ENCODE results near the gene GGT5.
"Not testable (repeated sequence)": the region's sequence is repeated elsewhere in the genome, so short reads cannot be mapped to it uniquely, and the experiment has no call there.

GGT5 gene

DNA sequence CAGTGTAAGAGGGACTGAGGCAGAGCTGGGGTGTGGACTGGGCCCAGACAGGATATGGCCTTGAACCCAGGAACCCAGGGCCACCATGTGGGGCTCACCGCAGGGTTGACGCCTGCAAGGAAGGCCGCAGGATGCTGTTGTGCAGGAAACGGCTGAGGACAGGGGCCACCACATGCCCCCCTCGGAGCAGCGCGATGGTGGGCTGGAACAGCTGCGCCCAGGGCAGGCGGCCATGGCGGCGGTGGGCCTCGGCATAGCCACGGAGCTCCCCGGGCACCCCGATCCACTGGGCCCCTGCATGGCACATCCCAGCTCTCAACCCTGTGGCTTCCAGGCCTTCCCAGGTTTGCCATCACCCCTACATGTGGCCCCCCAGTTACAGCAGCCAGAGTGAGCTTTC lies 12.2 kb downstream of the GGT5 start:
- no peak for DNase-seq (ENCODE audit: low spot score)

DNA sequence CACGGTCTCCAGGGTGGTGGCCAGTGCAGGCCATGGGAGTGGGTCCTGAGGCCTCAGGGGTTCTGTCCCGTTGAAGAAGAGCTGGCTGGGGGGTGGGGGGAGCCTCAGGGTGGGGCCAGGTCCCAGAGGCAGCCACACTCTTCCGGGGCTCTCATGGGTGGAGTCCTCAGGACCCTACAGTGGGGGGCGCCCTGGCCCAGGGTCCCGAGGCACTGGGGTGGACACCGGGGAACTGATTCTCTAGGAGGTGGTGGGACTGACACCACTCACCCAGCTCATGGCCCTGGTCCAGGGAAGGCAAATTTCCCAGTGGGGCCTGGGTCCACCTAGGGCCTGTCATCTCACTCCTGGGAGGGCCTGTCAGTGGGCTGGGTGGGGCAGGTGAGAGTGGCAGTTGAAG lies 12.8 kb downstream of the GGT5 start:
- no peak for DNase-seq (ENCODE audit: low spot score)

GRCh38 chr22:24231706-24232105 lies 13.2 kb downstream of the GGT5 start:
- DNase-seq (ENCODE audit: low spot score), result no peak

DNA sequence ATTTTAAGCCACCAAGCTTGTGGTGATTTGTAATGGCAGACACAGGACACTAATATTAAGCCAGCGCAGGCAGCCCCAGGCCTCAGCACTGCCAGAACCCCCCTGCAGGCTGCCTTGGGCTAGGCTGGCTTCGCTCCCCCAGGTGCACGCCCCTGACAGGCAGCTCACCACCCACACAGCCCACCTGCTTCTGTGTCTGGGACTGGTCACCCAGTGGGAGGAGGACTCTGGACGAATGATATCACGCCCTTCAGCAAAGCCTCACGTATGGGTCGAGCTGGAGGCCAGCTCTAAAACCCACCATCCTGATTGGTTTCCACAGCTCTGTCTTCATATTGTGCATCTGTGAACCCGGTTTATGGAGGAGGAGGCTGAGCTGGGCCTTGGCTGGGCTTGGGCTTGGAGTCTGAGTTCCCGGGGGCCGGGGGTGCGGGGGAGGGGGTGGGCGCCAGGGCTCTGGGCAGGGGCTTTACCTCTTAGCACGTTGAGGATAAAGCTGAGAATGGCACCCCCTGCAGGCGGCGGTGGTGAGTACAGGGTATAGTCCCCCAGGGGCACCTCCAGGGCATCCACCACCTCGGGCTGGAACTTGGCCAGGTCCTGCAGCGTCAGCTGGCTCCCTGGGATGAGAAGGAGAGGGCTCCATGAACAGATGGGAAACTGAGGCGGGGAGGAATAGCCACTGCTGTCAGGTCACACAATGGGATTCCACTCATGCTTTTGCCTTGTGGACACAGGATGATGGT lies 13.8 kb downstream of the GGT5 start:
- DNase-seq (ENCODE audit: low spot score), result peak; percentile 60

DNA sequence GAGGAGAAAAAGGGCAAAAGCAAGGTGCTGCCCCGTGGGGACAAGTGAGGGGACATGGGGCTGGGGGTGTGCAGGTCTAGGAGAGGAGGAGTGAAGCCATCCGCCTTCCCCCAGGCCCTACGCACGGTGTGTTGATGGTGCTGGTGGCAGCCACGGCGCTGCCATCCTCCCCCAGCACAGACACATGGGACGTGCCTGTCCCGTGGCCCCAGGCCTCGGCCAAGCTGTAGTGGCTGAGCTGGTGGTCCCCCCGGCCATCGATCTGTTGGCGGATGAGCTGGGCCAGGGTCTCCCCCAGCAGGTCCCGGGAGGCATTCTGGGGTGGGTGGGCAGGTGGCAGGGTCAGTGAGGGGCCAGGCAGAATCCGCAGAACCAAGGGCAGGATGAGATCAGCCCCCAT lies 18.9 kb downstream of the GGT5 start:
- DNase-seq (ENCODE audit: low spot score), result no peak

GRCh38 chr22:24225044-24225601 lies 19.8 kb downstream of the GGT5 start:
- no peak for DNase-seq (ENCODE audit: low spot score)

DNA sequence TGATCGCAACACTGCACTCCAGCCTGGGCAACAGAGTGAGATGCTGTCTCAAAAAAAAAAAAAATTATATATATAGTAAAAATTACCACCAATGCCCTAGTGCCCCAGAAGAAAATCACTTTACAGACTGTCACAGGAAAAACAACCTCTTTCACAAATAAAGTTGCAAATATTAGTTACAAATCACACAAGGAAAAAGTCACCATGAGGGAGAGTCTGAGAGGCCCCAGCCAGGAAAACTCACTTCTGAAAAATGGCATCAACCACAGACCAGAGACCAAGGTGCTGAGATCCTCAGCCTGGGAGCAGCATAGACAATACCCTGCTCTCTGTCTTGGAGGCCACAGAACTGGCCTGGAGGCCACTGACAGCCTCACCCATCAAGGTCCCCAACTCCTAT lies 20.4 kb downstream of the GGT5 start:
- no peak for DNase-seq (ENCODE audit: low spot score)

GRCh38 chr22:24219750-24220149 lies 25.1 kb downstream of the GGT5 start:
- DNase-seq (ENCODE audit: low spot score), result no peak

- DNase-seq (ENCODE audit: low spot score), result no peak
These were observed 27.5 kb downstream of the GGT5 start for GRCh38 chr22:24217384-24217783.

- no peak for DNase-seq (ENCODE audit: low spot score)
These were observed 28.2 kb downstream of the GGT5 start for GRCh38 chr22:24216541-24217209.

DNA sequence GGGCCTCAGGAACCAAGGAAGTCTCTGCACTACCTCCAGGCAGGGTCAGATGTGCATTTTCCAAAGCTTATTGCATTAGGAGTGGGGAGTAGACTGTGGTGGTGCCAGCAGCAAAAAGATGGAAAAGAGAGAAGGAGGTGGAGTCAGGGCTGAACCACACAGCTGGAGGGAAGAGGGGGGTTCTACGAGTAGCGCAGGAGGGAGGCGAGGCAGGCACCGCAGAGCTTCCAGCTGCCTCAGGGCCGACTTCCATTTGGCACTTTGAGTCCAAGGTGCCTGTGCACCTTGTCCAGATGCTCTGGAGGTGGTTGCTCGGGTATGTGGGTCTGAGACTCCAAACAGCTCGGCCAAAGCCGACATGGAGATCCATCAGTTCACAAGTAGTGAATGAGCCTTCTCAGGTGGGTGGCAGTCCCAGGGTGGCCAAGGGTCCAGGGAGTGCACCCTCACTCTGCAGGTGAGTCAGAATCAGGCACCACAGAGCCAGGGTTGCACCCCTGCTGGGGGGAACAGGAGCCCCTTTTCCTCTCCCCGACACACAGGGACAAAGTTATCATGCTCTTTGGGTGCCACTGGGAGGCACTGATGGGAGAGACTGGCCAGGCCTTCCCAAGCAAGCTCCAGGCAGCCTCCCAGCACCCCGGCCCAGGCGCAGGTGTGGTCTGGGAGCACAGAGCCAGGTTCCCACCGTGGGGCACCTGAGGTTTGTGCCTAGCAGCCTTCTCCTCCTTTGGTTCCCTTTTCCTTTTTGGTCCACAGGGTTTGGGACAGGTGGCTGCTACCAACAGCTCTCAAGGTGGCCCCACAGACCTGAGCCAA lies 30.2 kb downstream of the GGT5 start:
- DNase-seq (ENCODE audit: low spot score), result no peak

- not testable (repeated sequence) for DNase-seq (ENCODE audit: low spot score)
These were observed 31.8 kb downstream of the GGT5 start for GRCh38 chr22:24213111-24213510.

DNA sequence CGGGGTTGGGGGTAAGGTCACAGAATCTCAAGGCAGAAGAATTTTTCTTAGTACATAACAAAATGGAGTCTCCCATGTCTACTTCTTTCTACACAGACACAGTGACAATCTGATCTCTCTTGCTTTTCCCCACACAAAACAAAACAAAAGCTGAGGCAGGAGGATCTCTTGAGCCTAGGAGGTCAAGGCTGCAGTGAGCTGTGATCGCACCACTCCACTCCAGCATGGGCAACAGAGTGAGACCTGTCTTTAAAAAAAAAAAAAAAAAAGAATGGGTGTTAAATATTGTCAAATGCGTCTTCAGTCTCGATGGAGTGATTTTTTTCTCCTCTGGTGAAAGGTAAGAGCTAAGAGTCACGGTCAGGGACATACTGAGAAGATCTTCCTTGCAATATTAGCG lies 33.2 kb downstream of the GGT5 start:
- not testable (repeated sequence) for DNase-seq (ENCODE audit: low spot score)

DNA sequence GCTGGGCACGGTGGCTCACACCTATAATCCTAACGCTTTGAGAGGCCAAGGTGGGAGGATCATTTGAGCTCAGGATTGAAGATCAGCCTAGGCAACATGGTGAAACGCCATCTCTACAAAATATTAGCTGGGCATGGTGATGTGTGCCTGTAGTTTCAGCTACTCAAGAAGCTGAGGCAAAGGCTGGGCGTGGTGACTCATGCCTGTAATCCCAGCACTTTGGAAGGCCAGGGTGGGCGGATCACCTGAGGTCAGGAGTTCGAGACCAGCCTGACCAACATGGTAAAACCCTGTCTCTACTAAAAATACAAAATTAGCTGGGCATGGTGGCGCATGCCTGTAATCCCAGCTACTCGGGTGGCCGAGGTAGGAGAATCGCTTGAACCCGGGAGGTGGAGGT lies 34.5 kb downstream of the GGT5 start:
- not testable (repeated sequence) for DNase-seq (ENCODE audit: low spot score)

DNA sequence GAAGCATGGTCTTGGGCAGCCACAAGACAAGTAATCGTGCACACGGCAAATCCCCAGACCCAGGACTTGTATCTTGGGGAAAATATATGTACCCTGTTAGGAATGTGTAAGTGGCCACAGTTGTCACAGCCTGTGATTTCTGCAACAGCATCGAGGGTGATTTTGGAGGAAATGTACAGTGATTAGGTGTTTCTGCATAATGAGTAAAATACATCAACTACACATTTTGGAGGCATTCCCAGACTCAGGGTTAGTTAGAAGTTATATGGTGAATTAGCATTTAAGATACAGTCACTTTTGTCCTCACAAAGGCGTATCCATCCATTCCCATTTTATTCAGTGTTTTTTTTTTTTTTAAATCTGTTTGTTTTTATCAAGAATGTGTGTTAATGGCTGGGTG lies 35.2 kb downstream of the GGT5 start:
- no peak for DNase-seq (ENCODE audit: low spot score)

GRCh38 chr22:24209016-24209415 lies 35.9 kb downstream of the GGT5 start:
- no peak for DNase-seq (ENCODE audit: low spot score)

DNA sequence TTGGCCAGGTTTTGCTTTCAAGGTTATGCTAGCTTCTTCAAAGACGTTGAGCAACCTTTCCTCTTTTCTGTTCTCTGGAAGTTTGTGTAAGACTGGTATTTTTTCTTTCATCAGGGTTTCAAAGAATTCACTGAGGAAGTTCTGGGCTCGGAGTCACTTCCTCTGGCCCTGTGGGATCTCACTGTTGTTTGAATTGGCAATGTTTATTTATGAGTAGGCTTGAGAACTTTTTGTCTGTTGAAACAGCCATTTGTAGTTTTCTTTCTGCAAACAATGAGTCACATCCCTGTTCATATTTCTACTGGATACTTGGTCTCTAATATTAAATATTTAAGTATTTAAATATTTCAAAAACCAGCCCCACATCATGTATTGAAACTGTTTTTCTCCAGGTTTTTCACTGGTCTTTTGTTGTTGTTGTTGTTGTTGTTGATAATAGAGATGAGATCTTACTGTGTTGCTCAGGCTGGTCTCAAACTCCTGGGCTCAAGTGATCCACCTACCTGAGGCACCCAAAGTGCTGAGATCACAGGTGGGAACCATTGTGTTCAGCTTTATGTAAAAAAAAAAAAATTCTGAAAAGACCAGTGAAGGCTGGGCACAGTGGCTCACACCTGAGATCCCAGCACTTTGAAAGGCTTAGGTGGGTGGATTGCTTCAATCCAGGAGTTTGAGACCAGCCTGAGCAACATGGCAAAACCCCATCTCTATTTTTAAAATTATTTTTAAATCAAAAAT lies 36.7 kb downstream of the GGT5 start:
- DNase-seq (ENCODE audit: low spot score), result peak; percentile 19

DNA sequence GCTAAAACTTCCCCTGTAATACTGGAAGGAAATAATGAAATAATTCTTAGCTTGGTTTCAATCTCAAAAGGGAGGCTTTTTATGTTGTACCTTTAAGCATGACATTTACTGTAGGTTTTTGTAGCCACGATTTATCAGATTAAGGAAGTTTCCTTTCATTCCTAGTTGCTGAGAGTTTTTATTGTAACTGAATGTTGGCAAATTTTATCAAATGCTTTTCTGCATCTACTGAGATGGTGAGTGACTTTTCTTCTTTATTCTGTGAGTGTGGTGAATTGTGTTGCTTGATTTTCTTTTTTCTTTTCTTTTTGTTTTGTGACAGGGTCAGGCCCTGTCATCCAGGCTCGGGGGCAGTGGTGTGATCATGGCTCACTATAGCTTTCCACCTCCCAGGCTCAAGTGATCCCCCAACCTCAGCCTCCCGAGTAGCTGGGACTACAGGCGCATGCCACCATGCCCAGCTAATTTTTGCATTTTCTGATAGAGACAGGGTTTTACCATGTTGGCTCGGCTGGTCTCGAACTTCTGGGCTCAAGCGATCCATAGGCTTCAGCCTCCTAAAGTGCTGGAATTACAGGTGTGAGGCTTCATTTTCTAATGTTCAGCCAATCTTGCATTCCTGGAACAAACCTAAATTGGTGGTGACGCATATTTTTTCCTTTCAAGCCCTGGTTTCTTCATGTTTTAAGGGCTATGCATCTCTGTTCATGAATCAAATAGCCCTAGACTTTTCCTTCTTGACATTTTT lies 37.4 kb downstream of the GGT5 start:
- DNase-seq (ENCODE audit: low spot score), result no peak

- not testable (repeated sequence) for DNase-seq (ENCODE audit: low spot score)
These were observed 38.2 kb downstream of the GGT5 start for GRCh38 chr22:24206460-24207263.

DNA sequence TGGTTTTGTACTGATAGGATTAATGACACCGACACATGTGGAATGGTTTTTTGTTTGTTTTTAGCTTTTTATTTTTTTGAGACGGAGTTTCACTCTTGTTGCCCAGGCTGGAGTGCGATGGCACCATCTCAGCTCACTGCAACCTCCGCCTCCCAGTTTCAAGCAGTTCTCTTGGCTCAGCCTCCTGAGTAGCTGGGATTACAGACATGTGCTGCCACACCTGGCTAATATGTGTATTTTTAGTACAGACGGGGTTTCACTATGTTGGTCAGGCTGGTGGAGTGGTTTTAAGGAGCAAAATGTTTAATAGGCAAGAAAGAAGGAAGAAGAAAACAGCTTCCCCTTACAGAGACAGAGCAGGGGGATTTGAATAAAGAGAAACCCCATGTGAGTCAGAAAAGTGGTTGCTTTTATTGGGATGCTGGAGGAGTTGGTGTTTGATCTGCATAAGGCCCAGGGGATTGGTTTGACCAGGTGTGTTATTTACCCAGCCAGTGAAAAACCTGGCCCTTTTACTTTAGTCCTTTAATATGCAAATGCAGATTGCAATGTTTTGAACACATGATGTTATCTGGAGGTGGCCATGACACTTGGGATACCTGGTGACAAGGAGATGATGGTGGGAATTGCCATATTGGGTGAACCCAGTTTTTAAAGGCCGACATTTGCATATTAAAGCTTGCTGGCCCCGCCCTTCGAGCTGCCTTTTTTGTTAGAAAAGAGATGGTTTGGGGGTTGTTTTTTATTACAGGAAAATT lies 39.3 kb downstream of the GGT5 start:
- DNase-seq (ENCODE audit: low spot score), result no peak
